HG03571 (cell line): Measurements from ENCODE around the gene SH2D5.

Experiments
- ATAC-seq: cut with Tn5 transposase; IDR thresholded peaks from one replicate; pipeline ENCODE4 v1.9.1; 2021; ENCODE audit not compliant: unreplicated experiment

Gene SH2D5

DNA sequence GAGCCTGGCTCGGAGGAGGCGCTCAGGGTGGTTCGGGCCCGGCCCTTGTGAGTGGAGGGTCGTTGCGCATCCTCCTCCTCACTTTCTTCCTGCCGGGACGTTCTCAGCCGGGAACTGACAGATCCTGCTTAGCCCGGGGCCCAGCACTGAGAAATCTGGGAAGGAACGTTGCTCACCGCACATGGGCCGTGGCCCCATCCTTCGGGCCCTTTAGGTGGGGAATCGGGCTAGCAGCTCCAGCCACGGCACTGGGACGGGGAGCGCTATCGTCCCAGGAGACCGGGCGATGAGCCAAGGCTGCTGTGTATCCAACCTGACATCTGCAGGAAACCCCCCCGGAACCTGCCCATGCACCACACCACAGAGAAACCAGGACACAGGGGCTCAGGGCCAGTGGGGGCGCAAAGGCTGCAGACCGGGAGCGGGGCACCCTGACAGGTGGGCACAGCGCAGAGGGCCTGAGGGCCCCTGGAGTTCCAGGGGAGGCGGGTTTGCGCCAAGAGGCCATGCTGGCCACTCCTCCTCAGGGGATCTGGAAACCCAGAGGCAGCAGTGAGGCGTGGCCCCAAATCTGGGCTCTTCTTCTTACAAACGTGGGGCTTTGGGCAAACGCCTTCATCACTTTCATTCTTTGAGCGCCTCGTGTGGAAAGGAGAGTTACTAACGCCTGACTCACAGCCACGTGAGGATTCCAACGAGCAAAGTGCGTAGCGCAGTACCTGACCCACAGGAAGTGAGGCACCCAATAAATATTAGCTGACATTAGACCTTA is at the start of gene SH2D5:
Gene SH2D5 (minus strand): TSS at position 116 of the 772 bp plus-strand sequence. CDS start 4,659 bp downstream, outside the sequence.
- peak; percentile 55 for ATAC-seq

DNA sequence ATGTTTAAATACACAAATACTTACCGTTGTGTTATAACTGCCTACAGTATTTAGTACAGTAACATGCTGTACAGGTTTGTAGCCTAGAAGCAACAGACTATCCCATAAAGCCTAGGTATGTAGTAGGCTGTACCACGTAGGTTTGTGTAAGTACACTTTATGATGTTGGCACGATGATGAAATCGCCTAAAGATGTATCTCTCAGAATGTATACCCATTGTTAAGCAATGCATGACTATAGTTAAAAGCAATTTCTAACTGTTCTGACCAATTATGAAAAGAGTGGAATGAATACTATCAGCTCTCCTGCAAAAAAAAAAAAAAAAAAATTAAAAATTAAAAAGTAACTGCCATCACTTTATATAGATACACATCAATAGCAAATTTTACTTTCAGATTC is 43.2 kb upstream of the SH2D5 start:
- ATAC-seq: no peak

DNA sequence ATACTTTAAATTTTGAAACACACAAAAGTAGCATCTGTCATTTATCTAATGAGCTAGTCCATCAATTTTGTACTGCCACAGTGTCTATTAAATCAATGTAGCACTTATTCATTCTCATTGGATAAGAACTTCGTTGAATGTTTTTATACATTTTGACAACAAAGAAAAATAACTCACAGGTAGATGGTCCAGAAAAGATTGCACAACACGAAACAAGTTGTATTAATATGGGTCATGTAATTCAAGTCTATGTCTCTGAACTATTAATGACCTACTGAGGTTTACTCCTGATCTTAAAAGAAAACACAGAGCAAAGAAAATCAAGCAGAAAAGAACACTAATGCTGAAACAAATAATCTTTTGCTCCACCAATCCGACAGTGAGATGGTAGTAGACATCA is 39.3 kb upstream of the SH2D5 start:
- no peak for ATAC-seq

DNA sequence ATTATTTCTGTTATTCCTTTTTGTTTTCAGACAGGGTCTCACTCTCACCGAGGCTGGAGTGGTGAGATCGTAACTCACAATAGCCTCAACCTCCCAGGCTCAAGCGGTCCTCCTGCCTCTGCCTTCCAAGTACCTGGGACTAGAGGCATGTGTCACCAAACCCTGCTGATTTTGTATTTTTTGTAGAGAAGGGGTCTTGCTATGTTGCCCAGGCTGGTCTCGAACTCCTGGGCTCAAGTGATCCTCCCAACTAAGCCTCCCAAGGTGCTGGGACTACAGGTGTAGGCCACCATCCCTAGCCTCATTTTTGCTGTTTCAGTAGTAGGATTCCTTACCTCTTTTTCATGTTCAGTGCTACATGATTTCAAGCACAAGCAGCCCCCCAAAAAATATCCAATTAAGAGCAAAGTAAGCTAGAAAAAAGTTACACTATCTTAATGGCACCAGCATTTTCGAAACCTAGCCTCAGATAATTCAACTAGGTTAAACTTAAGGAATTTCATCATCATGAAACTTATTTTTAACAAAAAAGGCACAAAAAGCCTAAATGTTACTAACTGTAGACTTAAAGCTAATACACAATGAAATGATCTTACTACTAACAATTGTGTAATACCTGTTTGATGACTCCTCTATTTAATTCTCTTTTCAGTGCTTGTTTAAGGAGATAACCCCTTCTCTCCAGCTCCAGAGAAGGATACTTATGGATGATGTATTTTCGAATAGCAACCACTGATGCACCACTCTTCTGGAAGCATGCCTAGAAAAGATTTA is 38.0 kb upstream of the SH2D5 start:
- ATAC-seq: no peak

DNA sequence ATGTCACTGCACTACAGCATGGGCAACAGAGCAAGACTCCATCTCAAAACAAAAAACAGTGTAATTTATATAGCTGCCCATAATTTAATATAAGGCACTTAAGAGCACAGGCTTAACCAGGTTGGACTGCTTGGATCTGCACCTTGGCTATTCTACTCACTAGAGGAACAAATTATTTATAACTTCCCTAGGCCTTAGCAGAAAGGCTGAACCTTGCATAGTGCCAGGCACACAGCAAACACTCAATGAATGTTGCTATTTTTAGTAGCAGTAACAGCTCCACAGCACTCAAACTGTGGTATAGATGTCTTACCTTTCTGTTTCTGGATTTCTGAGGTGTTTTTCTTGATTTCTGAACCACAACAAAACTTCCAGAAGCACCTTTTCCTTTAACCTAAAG is 34.8 kb upstream of the SH2D5 start:
- no peak for ATAC-seq

DNA sequence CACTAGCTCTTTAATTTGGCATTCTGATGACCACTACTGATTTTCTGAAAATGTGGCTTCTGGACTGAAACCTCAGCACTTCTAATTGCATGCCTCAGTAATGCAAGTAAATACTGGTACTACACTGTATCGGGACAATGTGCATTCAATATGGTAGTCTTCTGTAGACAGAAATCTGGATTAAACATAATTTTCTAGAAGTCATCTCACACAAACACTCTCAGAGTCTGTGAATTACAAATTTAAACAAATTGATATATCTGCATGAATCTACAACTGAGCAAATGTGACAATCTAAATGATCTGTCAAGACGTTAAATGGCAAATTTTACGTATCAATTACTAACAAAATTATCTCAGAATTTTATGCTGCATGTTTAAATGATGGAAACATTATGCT is 30.9 kb upstream of the SH2D5 start:
- no peak for ATAC-seq

DNA sequence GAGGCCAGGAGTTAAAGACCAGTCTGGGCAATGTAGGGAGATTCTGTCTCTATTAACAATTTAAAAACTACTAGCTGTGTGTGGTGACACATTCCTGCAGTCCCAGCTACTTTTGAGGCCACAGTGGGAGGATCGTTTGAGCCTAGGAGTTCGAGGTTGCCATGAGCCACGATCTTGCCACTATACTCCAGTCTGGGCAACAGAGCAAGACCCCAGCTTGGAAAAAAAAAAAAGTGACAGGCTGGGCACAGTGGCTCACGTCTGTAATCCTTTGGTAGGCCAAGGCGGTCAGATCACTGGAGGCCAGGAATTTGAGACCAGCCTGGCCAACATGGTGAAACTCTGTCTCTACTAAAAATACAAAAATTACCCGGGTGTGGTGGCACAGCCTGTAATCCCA is 27.8 kb upstream of the SH2D5 start:
- ATAC-seq: no peak

DNA sequence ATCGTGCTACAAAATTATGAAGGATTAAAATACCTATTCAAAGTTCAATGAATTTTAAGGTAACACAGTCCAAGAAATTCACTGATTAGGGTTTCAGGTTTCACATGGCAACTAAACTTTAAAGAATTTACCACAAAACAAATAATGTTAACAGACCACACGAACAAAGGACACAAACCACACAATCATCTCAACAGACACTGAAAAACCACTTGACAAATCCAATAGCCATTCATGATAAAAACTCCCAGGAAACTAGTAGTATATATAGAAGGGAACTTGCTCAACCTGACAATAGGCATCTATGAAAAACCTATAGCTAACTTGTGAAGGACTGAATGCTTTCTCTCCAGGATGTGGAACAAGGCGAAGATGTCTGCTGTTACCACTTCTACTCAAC is 21.1 kb upstream of the SH2D5 start:
- no peak for ATAC-seq

DNA sequence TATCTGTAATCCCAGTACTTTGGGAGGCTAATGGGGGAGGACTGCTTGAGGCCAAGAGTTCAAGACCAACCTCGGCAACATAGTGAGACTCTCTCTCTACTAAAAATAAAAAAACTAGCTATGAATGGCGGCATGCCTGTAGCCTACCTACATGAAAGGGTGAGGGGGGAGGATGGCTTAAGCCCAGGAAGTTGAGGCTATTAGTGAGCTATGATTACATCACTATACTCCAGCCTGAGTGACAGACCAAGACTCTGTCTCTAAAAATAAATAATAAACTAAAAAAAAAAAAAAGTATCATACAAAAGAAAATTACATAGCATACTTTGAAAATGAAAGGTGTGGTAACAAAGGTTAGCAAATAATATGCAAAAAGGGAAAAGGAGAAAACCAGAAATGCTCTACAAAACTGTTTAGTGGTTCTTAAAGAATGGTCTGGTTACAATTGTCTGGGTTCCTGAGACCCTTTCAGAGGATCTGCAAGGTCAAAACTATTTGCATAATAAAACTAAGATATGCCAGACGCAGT is 19.0 kb upstream of the SH2D5 start:
- no peak for ATAC-seq

DNA sequence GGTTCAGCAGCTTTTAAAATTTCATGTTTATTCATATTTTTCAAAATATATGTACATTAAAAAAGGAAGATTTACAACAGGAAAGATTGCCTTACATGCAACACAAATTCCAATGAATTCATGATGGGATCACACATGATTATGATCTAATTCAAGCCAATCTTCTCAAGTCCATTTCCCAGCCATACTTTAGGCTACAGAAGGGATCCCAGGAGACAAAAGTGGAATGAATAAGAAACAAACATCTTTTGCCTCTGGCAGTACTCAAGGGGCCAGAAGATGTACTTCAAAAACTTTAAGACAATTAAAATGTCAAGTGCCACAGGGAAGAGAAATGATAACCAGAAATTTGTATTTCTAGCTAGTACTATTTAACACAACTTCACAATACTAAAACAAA is 10.2 kb upstream of the SH2D5 start:
- no peak for ATAC-seq

DNA sequence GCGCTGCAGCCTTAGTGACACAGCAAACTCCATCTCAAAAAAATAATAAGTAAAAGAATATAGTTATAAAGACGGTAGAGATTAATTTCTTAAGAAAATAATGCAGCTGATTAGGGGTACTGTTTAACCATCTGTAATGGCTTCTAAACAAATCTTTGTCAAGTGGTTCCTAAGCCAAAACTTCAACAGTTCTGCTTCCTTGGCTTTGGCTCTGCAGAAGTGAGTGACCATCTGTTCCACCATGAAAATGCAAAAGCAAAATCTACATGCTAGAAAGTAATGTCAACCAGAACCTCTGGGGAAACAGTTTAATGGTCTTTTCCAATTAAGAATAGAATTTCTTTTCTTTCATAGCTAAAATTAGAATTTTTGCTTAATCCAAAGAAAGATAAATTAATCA is 8.3 kb upstream of the SH2D5 start:
- no peak for ATAC-seq

DNA sequence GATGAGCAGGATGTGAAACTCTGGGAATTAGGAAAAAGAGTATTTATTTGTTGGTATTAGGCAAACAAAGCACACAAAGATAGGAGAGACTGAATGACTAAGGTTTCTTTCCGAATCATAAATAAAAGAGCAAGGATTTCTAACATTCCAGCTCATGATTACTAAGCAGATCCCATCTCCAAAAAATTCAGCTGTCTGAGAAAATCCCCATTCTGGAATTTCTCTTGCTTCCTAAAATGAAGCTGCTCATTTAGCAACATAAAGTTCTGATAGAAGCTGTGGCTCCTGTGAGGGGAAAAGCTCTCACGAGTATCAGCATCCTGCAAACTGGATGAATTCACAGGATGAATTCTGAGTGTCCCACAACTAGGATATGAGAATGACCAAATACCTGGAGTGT is 6.7 kb upstream of the SH2D5 start:
- ATAC-seq: no peak

DNA sequence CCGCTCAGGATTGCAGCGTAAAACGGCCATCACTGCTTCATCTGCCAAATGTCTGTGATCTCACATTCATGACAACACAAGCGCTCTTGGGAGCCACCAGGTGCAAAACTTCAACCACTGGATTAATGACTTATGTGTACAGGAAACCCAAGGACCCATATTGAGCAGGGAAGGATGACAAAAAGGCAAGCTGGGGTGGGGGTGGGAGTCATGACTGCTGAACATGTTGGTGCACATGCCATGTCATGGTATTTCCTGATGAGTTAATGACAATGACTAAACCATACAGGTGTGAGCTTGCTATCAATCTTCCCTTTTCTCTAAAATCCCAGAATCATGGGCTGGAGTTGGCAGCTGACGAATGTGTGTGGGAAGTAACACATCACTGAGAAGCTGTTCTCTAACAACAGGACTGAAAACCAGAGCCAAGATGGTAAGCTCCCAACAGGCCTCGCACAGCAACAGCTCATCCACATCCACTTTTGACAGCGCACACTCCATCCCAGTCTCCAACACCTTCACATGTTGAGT is 3.1 kb upstream of the SH2D5 start:
- no peak for ATAC-seq

DNA sequence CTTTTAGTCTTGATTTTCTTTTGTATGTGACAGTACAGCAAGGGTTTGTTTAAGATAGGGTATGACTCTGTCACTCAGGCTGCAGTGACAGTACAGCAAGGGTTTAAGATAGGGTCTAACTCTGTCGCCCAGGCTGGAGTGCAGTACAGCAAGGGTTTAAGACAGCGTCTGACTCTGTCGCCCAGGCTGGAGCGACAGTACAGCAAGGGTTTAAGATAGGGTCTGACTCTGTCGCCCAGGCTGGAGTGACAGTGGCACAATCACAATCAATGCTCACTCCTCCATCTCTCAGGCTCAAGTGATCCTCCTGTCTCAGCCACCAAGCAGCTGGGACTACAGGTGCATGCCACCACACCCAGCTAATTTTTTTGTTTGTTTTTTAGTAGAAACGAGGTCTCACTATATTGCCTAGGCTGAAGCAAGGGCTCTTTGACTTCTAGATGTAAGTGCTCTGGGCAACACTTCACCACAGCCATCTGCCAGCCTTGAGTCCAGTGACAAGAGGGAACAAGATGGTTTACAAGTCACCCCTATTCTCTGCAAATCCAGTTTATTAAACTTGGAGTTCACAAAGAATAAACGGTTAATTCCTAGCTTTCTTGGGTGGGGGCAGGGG is 965 bp upstream of the SH2D5 start:
- peak; percentile 5 for ATAC-seq

DNA sequence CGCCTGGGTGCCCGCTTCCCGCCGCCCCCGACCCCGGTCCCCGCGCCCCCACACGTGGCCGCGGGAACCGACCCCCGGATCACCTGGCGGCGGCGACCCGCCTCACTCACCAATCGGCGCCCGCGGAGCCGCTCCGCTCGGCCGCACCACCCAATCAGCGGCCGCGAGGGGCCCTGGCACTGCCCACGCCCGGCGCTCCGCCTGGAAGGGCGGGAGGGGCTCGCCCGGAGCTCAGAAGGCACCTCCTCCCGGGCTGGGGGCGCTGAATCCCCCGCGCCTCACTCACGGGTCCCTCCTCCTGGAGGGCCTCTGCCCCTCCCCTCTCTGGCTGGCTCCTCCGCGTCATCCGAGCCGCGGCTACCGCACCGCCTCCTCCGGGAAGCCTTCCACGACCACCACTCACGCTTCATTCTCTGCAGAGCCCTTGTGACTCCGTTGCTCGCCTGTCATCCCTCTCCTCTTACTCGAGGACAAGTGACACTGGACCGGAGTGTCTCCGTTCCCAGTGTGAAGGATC is 374 bp downstream of the SH2D5 start:
- no peak for ATAC-seq

DNA sequence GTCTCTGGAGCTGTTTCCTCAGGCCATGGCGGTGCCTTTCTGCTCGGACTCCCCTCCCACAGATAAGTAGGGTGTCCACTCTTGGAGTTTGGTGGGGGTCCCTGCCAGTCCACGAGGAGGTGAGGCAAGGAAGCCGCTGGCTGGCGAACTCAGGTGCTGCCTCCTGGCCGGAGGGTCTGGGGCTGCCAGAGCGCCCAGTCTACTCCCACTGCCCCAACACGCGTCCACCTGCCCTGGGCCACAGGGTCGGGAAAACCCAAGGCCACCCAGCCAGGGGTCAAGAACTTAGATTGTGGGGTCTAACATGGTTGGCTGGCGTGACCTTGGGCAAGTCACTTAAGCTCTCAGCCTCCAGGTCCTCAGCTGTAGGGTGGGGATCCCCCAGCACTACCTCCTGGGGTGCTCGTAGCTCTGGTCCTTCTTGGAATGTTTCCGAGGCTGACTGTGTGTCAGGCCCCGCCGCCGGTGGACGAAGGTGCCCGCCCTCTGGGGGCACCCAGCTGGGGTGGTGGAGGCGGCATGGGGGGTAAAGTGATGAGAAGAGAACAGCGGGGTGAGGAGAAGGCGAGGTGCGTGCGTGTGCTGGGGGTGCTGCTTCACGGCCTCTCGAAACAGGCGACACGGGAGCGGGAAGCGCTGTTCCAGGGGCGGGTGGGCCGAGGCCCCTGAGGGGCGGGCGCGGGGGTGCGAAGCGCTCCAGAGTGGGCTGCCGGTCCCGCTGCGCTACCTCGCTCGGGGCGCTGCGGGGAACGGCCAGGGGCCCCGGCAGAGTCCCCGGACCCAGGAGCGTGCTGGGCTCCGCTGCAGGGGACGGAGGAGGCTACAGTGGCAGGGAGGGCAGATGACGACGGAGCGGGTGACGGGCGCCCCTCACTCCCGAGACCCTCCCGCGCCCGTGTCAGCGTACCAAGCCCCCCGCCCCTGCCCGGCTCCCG is 1.2 kb downstream of the SH2D5 start:
- ATAC-seq: no peak

DNA sequence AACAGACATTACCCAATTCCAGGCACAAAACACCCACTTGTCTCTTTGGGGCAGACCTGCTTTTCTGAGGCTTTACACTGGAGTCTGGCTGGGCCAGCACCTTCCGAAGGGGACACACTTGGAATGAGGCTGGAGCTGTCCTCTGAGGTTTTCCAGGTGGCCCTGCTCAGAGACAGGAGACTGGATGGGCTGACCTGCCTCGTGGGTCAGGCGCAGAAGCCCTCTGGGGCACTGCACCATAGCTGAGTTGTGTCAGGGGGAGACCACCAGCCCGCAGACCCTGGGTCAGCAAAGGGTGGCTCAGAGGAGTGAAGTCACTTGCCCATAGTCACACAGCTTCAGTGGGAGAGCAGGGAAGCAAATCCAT is 1.8 kb downstream of the SH2D5 start:
- ATAC-seq: no peak

DNA sequence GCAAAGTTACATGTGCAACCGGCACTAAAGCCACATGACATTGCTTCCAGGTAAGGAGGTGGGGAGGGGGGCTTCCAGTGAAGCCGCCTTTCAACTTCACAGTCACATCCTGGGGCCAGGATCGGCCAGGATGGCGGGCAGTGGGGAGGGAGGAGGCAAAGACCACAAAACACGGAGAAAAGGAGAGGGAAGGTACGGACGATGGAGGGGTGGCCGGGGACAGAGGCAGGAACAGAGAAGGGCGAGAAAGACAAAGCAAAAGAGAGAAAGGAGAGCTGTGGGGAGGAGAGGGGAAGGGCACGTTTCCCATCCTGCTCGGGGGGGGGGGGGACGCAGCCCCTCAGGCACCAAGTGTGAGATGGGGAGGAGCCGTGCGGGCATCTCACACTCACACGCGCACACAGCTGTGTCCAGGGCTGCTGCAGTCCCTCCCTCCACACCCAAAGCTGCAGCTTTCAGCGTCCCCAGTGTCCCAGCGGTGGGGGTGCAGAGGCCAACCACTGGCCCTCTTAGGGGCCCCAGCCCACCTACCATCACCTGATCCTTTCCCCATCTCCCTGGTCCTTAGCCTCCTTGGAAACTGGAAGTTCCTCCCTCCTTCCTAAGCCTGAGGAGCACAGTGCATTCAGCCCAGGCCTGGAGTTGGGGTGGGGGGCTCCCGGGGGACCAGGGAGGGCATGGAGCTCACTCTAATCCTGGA is 2.4 kb downstream of the SH2D5 start:
- no peak for ATAC-seq

DNA sequence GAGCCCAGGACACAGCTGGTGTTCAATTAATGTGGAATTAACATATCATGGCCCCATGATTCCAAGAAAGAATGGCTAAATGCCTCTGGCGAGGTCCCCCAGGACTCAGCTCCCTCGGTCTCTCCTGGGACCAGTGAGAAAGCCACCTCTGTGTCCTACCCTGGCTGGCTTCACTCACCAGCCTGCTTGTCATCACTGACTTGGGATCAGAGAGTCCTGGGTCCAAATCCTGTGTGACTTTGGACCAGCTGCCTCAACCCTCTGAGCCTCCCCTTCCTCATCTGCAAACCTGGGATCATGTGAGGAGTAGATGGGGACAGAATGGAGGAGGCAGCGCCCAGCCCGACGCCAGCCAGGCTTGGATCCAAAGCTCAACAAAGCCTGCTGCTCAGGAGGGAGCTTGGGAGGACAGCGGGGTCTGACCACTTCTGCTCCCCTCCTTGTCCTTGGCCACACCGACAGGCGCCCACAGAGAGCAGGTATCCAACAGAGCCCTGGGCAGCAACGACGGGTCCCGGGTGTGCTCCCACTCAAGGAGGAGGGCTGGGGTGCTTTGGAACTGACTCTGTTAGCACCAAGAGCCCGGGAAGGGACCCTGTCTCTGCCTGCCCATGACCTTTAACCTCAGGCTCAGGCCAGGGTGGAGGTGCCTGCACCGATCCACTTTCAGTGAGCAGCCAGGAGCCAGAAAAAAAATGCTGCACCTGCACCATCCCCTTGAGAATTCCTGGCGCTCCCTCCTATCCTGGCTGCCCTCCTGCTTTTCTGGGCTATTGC is 3.2 kb downstream of the SH2D5 start:
- no peak for ATAC-seq
